HG03342 (cell line): ENCODE measurements around the gene FAM131B.

ENCODE experiments used
- ATAC-seq: cut with Tn5 transposase; IDR thresholded peaks from one replicate; pipeline ENCODE4 v1.9.1; 2021; ENCODE audit warnings: mild to moderate bottlenecking, moderate library complexity; ENCODE audit not compliant: unreplicated experiment

FAM131B gene

DNA sequence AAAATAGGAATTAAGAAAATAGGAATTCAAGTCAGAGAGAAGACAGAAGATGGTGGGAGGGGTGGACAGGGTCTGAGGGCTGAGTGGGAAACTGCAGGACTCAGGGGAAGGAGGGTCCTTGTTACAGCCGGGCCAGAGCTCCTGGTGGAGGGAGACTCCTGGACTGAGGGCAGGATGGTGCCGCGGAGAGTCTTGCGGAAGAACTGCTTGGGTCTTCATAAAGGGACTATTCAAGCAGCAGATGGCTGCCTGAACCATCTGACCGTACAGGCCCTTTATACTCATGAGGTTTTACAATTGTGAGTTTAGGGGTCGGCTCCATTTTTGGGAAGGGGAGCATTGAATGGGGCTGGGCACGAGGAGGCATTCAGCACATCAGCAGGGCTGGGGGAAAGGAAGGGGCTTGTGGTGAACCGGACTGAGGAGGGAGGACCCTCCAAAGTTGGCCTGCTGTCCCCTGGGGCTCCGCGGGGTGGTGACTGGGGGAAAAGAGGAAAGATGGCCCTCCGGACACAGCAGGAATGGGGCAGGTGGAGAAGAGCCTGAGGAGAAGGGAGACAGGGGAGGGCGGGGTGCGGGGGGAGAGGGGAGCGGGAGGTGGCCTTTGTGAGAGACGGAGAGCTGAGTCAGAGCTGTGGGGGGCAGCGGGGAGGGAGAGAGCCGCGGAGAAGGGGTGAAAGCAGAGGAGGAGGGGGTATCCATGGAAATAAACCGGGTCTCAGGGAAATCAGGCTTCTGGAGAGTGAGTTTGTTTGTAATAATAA is 1.5 kb downstream of the FAM131B start:
- ATAC-seq = no peak

DNA sequence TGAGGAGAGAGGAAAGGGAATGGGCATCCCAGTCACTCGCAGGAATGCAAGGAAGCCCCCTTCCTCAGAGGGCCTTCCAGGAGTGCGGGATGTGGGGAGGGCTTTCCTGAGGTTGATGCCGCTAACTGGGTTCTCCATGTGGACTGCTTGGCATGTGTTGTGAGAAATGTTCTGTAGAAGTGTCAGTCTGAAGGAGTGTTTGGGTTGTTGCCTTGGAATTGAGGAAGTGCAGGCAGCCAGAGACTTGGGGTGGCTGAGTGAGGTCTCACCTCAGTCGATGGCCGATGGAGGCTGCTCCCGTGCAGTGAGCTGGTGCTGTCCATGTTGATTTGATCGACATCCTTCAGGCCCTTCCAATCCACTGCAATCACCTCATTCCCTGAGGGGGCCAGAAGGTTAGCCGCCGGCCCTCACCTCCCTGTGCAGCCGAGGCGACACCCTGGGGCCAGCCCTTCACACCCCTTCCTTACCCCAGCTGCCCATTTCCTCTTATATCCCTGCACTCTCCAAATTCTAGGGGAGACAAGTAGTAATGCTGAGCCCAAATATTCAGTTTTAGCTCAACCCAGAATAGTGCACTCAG is 2.7 kb downstream of the FAM131B start:
- no peak for ATAC-seq

DNA sequence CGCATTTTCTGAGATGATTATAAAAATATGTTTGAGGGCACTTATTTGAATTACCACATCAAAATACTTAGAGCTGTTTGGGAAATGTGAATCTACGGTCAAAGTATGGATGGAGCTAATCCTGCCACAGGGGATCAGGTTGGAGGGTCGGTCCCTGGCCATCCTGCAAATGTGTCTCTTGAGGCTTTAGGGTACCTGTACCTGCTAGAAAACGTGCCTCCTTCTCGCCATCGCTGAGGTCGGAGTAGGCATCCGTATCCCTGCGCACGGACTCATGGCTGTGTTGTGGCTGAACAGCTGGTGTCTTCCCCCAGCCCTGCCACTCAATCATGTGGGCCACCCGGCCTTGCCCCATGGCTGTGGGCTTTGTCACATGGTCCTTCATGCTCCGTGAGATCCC is 3.9 kb downstream of the FAM131B start:
- no peak for ATAC-seq

DNA sequence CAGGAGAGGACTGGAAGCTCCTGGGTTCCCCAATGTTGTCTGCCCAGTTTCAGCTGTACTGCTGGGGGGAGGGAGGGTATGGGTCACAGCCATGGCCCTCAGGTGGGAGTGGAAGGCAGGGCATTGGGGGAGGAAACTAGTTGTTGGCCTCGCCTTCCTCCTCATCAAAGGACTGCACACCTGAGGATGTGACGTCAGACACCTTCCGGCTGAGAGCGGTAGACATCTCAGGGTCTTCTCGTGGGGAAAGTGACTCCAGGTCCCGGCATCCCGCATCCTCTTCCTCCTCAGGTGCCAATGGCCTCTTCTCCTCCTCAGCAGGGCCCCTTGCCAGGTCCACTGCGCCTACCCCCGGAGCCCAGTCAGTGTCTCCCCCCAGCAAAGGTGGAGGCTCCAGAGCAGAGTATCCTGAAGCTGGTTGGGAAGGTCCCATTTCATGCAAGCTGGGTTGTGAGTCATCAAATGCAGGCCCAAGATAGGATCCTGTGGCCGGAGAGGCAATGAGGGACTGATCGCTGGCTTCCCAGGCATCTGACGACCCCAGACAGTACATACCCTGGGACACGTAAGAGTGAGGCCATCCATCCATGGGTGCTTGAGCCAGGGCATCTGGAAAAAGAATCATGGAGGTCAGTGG is 6.0 kb downstream of the FAM131B start:
- no peak for ATAC-seq

DNA sequence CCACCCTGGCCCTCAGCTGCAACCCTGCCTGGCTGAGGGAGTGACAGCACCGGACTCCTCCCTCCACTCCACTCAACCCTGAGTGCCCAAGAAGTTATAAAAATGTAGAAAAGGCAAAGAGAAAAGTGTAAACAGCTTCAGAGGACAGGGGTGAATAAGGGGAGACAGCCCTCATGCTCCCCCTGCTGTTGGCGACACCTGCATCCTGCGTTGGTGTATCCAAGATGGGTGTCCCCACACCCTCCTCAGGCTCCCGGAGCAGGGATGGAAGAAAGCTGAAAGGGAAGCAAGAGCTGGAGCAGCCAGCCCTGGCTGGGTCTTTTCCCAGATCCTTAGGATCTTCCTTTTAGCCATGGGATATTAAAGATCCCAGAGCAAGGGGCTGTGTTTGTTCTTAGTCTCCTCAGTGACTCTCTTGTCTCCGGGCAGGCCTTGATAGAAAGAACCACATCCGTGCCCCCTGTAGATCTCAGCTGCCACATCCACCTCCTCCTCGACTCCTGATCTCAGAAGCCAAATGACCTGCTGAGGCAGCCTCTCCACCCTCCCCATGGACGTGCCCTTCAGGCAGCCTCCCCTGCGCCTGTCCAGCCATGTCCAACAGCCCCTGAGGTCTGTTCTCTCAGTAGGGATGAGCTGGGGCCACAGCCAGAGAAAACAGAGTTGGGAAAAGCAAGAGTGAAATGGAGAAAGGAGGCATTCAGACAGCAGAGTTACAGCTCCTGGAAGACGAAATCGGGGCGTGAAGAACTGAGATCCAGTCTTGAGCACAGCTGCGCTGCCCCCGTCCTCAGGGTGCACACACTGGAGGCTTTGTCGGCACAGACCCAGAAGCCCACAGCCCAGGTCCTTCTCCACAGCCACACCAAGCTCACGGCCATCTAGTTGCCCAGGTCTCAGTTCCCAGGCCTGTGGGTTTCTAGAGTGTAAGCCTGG is 6.8 kb downstream of the FAM131B start:
- no peak for ATAC-seq

DNA sequence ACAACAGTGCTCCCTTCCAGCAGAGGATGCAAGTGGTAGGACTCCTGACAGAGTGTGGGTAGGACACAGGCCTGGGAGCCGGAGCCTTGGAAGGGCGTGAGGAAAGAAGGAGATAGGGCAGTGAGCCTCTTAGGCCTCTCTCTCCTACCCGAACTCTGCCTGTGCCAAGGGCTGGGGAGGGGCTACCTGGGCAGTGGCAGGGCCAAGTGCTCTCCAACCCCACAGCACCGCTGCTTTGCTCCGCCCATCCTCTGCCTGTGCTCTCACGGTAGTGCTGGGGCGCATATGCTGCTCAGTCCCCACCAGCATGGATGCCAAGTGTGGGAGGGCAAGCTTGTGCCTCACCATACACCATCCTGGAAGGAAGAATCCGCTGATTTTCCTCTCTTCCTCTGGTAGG is 7.5 kb downstream of the FAM131B start:
- ATAC-seq = no peak

DNA sequence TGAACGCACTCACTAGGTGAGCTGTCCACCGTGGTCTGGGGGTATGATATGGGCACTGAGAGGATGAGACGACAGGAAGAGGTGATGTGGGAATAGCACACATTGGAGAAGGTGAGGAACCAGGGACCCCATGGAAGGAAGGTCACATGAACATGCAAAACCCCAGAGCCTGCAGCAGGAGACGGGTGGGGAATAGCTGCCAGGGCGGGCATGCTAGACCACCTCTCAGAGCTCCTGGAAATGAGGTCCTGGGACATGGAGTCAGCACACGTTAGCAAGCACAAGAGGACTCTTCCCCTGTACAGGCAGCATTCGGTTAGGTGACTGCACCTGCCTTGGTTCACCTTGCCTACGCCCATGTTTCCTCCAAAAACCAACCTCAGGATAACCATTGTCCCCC is 8.1 kb downstream of the FAM131B start:
- no peak for ATAC-seq

DNA sequence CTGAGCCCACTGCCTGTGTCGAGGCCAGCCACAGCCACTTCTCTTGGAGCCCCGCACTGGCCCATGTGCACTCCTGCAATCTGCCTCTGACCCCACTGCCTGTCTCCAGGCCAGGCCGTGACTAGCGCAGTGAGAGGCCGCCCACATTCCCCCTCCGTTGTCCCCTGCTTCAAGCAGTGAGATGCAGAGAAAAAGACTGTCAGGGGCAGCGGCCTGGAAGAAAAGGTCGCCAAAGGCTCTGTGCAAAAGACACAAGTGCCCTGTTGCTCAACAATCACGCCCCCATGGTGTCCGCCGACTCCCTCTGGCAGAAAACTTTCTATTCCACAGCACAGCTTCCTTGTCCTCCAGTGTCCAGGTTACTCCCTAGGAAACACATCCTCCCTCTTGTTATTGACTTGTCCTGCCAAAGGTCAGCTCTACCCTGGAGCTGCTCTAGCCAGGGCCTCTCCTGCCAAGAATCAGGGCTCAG is 9.9 kb downstream of the FAM131B start:
- ATAC-seq = no peak

DNA sequence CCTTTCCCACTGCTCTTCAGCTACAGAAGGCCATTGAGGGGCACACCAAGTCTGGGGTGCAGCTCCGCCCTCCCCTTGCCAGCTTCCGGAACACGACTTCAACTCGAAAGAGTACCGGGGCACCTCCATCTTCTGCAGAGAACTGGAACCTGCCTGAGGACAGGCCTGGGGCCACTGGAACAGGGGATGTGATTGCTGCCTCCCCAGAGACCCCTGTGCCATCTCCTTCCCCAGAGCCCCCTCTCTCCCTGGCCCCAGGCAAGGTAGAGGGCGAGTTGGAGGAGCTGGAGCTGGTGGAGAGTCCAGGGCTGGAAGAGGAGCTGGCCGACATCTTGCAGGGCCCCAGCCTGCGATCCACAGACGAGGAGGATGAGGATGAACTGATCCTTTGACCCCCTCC is 10.9 kb downstream of the FAM131B start:
- ATAC-seq = no peak

DNA sequence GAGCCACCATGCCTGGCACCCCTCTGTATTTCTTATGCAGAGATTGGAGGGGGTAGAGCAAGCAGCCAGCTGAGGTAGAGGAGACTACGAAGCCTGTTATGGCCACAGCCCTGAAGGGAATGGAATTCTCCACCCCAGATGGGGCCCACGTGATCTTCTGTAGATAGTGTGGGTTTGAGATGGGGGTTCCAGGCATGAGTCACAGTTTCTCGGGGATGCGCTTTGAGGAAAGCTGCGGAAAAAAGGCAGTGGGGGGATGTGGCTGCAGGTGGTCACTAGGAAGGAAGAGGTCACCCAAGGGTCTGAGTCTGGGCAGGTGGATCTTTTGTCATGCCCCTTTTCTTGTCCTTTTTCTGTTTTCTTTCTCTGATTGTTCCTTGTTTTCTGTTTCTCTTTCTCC is 11.5 kb downstream of the FAM131B start:
- no peak for ATAC-seq

DNA sequence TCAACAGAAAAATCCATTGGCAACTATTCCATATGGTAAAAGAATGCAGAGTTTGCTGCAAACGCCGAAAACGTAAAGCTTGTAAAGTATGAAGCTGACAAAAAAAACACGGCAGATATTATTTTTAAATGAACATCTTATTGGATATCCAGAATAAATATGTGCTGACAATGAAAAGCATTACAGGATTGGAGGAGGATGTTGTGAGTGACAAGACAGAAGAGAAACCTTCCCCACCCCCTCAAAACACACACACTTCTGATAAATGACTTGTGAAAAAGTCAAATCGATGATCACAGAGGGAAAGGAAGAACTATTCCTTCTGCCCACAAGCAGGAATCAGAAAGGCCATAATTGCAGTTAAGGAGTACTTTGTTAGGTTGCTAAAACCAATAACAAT is 14.6 kb downstream of the FAM131B start:
- no peak for ATAC-seq

DNA sequence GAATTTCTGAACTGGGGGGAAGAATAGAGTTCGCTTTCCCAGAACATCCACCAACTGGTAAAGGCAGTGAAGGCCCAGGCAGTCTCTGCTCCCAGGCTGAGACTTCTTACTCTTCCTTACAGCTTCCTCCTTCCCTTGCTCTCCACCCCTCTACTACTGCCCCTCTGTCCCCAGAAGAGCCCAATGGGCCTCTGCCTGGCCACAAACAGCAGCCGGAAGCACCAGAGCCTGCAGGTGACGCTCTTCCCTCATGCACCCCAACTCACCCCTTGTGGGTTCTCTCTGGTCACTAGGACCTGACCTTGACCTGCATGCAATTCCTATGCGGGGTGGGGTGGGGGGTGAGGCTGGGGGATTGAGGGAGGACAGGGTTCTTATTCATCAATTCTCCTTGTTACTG is 16.5 kb downstream of the FAM131B start:
- ATAC-seq = no peak

DNA sequence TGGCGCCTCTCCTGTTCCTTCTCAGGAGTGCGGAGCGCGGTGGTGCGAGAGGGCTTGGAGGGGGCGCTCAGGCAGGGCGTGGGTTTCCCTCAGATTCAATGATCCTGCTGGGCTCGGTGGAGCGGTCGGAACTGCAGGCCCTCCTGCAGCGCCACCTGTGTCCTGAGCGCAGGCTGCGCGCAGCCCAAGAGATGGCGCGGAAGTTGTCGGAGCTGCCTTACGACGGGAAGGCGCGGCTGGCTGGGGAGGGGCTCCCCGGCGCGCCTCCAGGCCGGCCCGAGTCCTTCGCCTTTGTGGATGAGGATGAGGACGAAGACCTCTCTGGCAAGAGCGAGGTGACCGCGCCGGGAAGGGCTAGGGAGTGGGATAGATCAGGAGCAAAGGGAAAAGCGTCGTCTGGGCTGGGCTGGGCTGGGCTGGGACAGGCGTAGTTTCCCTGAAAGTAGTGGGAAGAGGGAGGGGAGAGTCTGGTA is 17.0 kb downstream of the FAM131B start:
- peak; percentile 89 for ATAC-seq

DNA sequence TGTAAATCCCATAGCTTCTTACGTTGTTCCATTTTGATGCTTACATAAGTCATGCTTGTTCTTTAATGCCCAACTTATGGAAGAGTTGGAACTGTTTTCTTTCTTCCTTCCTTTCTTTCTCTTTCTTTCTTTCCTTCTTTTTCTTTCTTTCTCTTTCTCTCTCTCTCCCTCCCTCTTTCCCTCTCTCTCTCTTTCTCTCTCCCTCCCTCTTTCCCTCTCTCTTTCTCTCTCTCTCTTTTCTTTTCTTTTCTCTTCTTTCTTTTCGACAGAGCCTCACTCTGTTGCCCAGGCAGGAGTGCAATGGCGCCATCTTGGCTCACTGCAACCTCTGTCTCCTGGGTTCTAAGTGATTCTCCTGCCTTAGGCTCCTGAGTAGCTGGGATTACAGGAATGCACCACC is 18.9 kb downstream of the FAM131B start:
- no peak for ATAC-seq

DNA sequence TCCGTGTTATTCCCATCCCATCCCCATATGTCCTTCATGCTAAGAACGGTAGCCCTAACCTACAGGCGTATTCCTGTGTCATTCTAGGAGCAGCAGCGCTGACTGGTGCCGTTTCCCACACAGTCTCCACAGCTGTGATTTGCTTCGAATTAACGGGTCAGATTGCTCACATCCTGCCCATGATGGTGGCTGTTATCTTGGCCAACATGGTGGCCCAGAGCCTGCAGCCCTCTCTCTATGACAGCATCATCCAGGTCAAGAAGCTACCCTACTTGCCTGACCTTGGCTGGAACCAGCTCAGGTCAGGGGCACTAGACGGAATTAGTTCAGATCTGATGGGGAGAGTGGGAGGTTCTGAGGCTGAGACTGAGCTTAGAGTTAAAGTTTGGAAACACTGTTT is 20.7 kb downstream of the FAM131B start:
- no peak for ATAC-seq

DNA sequence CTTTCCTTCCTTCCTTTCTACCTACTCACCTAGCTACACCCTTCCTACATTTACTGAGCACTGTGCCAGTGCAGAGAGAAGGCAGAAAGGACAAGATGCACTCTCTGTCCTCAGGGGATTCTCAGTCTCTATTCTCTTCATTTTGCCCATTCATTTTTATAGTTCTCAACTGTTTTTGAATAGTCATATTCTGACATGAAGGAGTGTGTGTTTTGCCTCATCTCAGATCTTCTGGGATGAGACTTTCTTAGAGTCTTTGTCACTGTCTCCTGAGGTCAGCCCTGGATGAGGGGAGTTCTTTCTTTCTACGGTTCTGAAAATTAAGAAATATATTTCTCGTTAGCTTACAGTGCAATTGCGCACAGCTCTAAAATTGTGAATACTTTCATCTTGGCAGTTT is 25.3 kb downstream of the FAM131B start:
- no peak for ATAC-seq

DNA sequence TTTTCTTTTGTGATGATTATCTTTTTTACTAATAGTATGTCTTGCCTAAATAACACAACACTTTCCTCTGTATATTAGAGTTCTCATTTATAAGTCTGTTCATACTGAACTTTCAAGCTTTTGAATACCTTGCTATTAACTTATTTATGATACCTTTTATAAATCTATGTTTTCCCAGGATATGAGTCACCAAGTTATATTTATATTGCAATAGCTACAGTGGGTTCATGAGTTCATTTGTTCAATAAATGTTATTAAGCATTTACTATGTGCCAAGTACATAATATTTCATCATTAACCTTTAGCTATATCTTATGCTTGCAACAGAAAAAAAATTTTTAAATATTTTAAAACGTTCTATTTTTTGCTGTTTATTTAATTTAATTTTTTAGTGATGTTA is 28.3 kb downstream of the FAM131B start:
- ATAC-seq = no peak

DNA sequence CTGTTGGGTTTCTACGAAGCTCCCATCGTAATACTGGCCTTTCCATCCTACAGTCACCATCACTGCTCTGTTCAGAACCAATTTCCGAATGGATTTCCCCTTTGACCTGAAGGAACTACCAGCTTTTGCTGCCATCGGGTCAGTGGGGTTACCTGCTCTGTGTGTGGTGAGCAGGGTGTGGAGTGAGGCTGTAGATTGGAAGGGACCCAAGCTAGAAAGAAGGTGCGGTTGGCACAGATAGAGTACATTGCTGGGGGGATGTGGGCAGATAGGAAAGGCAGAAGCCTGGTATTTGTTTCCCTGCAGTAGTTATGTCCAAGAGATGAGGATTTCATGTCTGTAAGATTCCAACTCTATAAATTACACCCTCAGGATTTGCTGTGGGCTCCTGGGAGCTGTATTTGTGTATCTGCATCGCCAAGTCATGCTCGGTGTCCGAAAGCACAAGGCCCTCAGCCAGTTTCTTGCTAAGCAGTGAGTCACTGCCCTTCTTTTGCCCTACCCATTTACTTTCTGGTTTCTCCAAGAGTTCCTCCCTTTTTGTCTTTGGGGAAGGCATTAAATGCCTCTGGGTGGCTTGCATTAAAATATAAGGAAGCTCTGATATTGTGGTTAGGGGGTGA is 31.2 kb downstream of the FAM131B start:
- ATAC-seq = no peak

DNA sequence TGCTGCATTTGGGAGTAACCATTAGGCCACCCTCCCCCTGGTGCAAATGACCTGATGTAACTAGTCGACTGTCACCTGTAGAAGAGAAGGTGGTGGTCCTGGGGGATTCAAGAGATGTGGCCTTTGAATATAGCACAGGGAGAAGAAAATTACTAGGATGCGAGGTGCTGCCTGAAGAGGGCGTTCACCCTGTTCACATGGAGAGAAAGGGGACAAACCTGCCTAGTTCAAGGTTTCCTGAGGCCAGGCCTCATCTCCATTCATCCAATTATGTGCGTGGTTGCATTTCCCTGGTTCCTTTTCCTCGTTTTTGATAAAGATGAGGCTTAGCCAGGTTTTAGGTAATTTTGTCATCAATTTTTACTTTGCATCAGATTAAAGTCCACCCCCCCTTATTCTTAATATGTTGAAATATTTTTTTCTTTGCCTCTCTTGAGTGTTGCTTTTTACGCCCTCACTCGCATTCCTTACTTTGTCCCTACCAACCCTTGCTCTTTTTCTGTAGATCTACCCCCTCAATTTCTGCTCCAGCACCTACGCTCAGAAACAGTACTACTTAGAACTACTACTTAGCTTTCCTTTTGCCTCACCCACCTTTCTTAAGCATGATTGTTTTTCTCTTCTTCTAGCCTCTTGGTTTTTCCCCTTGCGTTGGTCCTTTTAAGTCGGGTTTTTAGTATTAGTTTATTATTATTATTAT is 32.9 kb downstream of the FAM131B start:
- no peak for ATAC-seq

DNA sequence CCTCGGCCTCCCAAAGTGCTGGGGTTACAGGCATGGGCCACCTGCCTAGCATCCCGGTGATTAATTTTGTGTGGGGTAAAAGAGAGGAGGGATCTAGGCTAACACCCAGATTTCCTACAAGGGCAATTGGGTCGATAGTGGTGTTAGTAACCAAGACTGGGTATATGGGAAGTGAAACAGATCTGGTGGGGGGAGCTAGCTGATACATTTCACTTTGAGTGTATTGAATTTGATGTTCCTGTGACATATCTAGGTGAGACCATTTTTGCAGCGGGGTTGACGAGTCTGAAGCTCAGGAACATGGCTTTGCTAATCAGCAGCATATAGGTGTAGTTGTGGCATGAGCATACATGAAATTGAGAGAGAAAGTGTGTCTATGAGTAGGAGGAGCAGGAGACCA is 34.6 kb downstream of the FAM131B start:
- peak; percentile 80 for ATAC-seq
